B cell (primary cell): ENCODE data around the gene LKAAEAR1. TPM values are rescaled to one million over a fixed set of nuclear protein-coding genes. Genes with fewer than 3 reads are reported as not detected.

Experiments used
- ATAC-seq: fragments of 200-7000 bp; cut with Tn5 transposase; one replicate; pipeline ENCODE4 v1.10.0; 2021; ENCODE audit warnings: low read depth, mild to moderate bottlenecking, moderate number of reproducible peaks, moderate library complexity
- CTCF ChIA-PET: fragments of 350-600 bp; sonication (Branson Sonifier 250); formaldehyde crosslinking; loops from one replicate; lab custom pipeline; 2021; ENCODE audit warnings: antibody characterized with exemption, inconsistent platforms; lab: Charles Lee
- POLR2A ChIA-PET: fragments of 350-600 bp; sonication (Branson Sonifier 250); formaldehyde crosslinking; loops from one replicate; lab custom pipeline; 2021; ENCODE audit warnings: antibody characterized with exemption; lab: Charles Lee
- DNase-seq: peaks from one replicate; pipeline ENCODE4 v3.0.0; 2013
- H2AFZ ChIP-seq: 2 replicates; pipeline ENCODE4 v1.6.1; 2012; ENCODE audit warnings: mild to moderate bottlenecking, low read depth, low read length; ENCODE audit not compliant: insufficient read depth, poor library complexity, severe bottlenecking
- H3K27ac ChIP-seq, 2 donors: 1 replicate in 1 of 2; 2 replicates in 1 of 2; pipeline ENCODE4 v1.5.1; 2012 to 2013; ENCODE audit warnings: low read length in 2 of 2, mild to moderate bottlenecking in 2 of 2, moderate library complexity in 1 of 2
- H3K27me3 ChIP-seq, 4 experiments: fragments of 200-600 bp in 1 of 4; sonication (generic) in 1 of 4; replicated peaks in 1 of 4; 1 replicate in 2 of 4; 2 replicates in 2 of 4; pipeline versions ENCODE4 v1.6.1 to v1.7.0; 2013 to 2016; ENCODE audit warnings: low read length in 3 of 4, mild to moderate bottlenecking in 2 of 4, mixed read lengths in 1 of 4, moderate library complexity in 1 of 4; ENCODE audit not compliant: insufficient read depth in 4 of 4, control insufficient read depth in 3 of 4; ENCODE audit errors: control extremely low read depth in 1 of 4
- H3K36me3 ChIP-seq, 2 experiments: replicated peaks in 1 of 2; 1 replicate in 1 of 2; 2 replicates in 1 of 2; pipeline versions ENCODE4 v1.6.1 to v1.7.1; 2013; ENCODE audit warnings: low read length in 1 of 2; ENCODE audit not compliant: insufficient read depth in 2 of 2, control insufficient read depth in 1 of 2; ENCODE audit errors: control extremely low read depth in 1 of 2, extremely low read depth in 1 of 2
- H3K4me1 ChIP-seq, 2 donors: fragments of 200-600 bp in 1 of 2; sonication (generic) in 1 of 2; 1 replicate in 1 of 2; 2 replicates in 1 of 2; pipeline versions ENCODE4 v1.5.1 to v1.6.1; 2013 to 2017; ENCODE audit warnings: low read length in 2 of 2; ENCODE audit not compliant: control insufficient read depth in 2 of 2, insufficient read depth in 2 of 2
- H3K4me2 ChIP-seq: replicated peaks from 2 replicates; pipeline ENCODE3; 2012; ENCODE audit warnings: mild to moderate bottlenecking, low read depth, low read length; ENCODE audit not compliant: poor library complexity, severe bottlenecking
- H3K4me3 ChIP-seq, 5 experiments: fragments of 200-600 bp in 1 of 5; sonication (generic) in 1 of 5; 1 replicate in 3 of 5; 2 replicates in 2 of 5; pipeline versions ENCODE4 v1.5.1 to v1.7.0; 2011 to 2016; ENCODE audit warnings: low read length in 4 of 5, mild to moderate bottlenecking in 4 of 5, low read depth in 2 of 5, control low read depth in 1 of 5, moderate library complexity in 1 of 5; ENCODE audit not compliant: insufficient read depth in 1 of 5; ENCODE audit errors: control extremely low read depth in 1 of 5, extremely low read depth in 1 of 5
- H3K79me2 ChIP-seq: fragments of 200-600 bp; sonication (generic); one replicate; pipeline ENCODE4 v1.6.0; 2016; ENCODE audit warnings: low read length; ENCODE audit not compliant: control insufficient read depth, insufficient read depth
- H3K9ac ChIP-seq: fragments of 200-600 bp; sonication (generic); 2 replicates; pipeline ENCODE4 v1.6.1; 2017; ENCODE audit warnings: mild to moderate bottlenecking, low read length, moderate library complexity
- H3K9me3 ChIP-seq, 3 donors: one replicate each; pipeline versions ENCODE4 v1.6.1 to v1.7.1; 2013; ENCODE audit warnings: low read length in 2 of 3; ENCODE audit not compliant: control insufficient read depth in 2 of 3, insufficient read depth in 1 of 3; ENCODE audit errors: control extremely low read depth in 1 of 3
- H4K20me1 ChIP-seq: 2 replicates; pipeline ENCODE4 v1.6.0; 2012; ENCODE audit warnings: mild to moderate bottlenecking, low read length; ENCODE audit not compliant: insufficient read depth, control insufficient read depth, poor library complexity, severe bottlenecking
- H3K27ac Mint-ChIP-seq: one replicate; pipeline ENCODE4 v1.8.0; 2021; ENCODE audit warnings: mixed read lengths
- H3K27me3 Mint-ChIP-seq: one replicate; pipeline ENCODE4 v1.8.0; 2021; ENCODE audit warnings: mixed read lengths
- H3K4me1 Mint-ChIP-seq: one replicate; pipeline ENCODE4 v1.8.0; 2021; ENCODE audit warnings: mixed read lengths
- H3K4me3 Mint-ChIP-seq: one replicate; pipeline ENCODE4 v1.8.0; 2021; ENCODE audit warnings: mixed read lengths
- H3K9me3 Mint-ChIP-seq: one replicate; pipeline ENCODE4 v1.8.0; 2022; ENCODE audit warnings: mixed read lengths; ENCODE audit not compliant: insufficient read depth
- CTCF ChIP-seq: fragments of 200-600 bp; IDR thresholded peaks from one replicate; pipeline ENCODE4 v1.8.0; 2022; ENCODE audit warnings: antibody characterized with exemption, mild to moderate bottlenecking
- EZH2 ChIP-seq: IDR thresholded peaks from 2 replicates; pipeline ENCODE4 v1.6.1; 2012; ENCODE audit warnings: borderline replicate concordance, low read depth, mild to moderate bottlenecking, moderate library complexity, low read length; ENCODE audit not compliant: insufficient read depth, poor library complexity, severe bottlenecking
- WGBS: methylation state at CpG from one replicate; pipeline ENCODE4 v1.1.5; 2013; ENCODE audit warnings: missing lambda C conversion rate; ENCODE audit not compliant: insufficient coverage; 5-methylcytosine and 5-hydroxymethylcytosine counted together
- intact Hi-C: fragments of 100-400 bp; cut with micrococcal nuclease; formaldehyde crosslinking; loops from one replicate; pipeline ENCODE4 v1.10.0; 2022
- polyA plus RNA-seq: library from polyadenylated mRNA; depleted of rRNA; stranded (reverse); fragments of >200 nt; gene quantifications from 2 replicates; pipeline ENCODE4 v1.2.3, GENCODE V29; 2012
- total RNA-seq, 2 donors: library from RNA; stranded (reverse); fragments of 120-200 nt in 1 of 2; gene quantifications; 1 replicate in 1 of 2; 2 replicates in 1 of 2; pipeline versions ENCODE4 v1.2.3 to v1.2.4, GENCODE V29; 2013 to 2022

Gene LKAAEAR1
- total and polyA plus RNA-seq, 2 donors (not counting 1 experiment from before 2014, with no cell fraction given): 1.9 TPM; not detected in 1

- no peak overlapping the region for H3K4me3 Mint-ChIP-seq
Measured at GRCh38 chr20:64043768-64044167, 40.4 kb downstream of the LKAAEAR1 start.

More at GRCh38 chr20:64043768-64044167, 40.4 kb downstream of the LKAAEAR1 start:
- TF ChIP-seq CTCF (no peak), EZH2 (no peak)
- Histone ChIP-seq H3K36me3 (no peaks in the 10 kb centered on the region), H3K4me1 (peaks cover 20 to 21% of the 10 kb centered on the region in 2 donors), H3K9ac (no peak overlapping the region), H3K27ac (no peak overlapping the region), H3K4me3 (no peak overlapping the region), H2AFZ (no peak overlapping the region), H4K20me1 (no peaks in the 10 kb centered on the region), H3K4me2 (no peak overlapping the region), H3K79me2 (no peaks in the 10 kb centered on the region), H3K9me3 (peaks cover 0 to 3% (median 0%) of the 10 kb centered on the region in 3 donors), H3K27me3 (peaks cover 0 to 33% (median 11%) of the 10 kb centered on the region in 4 experiments)
- no CpG with 5 or more reads among the region's 9 CpGs for WGBS
- ChIA-PET CTCF (interaction anchor here (0.7 to 0.9 kb wide), 3 partner anchors 14 to 186 kb away, joined by 3 to 5 read pairs (median 3); no protein-coding TSS in a partner anchor), POLR2A (interaction anchor here (1.6 kb wide), 1 partner anchor 34 kb away, joined by 4 read pairs; no protein-coding TSS in a partner anchor)
- intact Hi-C loops: no loop called here
- Mint-ChIP-seq H3K27me3 (peaks cover 39% of the 10 kb centered on the region), H3K4me1 (peaks cover 20% of the 10 kb centered on the region), H3K9me3 (no peaks in the 10 kb centered on the region), H3K27ac (no peak overlapping the region)
- no peak for DNase-seq
- no peak for ATAC-seq
